Aorta (tissue), 5 donors: Measurements from ENCODE around the gene MAPK4. TPM values are rescaled to one million over a fixed set of nuclear protein-coding genes. Genes with fewer than 3 reads are reported as not detected.

Source experiments
- ATAC-seq: fragments of 200-7000 bp; cut with Tn5 transposase; one replicate; pipeline ENCODE4 v1.9.1; 2022; ENCODE audit warnings: moderate library complexity; ENCODE audit not compliant: low FRiP score
- DNase-seq, 2 donors: peaks; one replicate each; pipeline ENCODE4 v3.0.0-alpha.2; 2020
- H3K27ac ChIP-seq, 2 donors: one replicate each; pipeline ENCODE4 v1.5.1; 2013; ENCODE audit warnings: low read length in 2 of 2, mild to moderate bottlenecking in 2 of 2, moderate library complexity in 2 of 2, control low read depth in 1 of 2, inconsistent platforms in 1 of 2, low read depth in 1 of 2
- H3K27me3 ChIP-seq, 2 donors: one replicate each; pipeline ENCODE4 v1.6.1; 2013; ENCODE audit warnings: control low read depth in 1 of 2, low read length in 1 of 2, mild to moderate bottlenecking in 1 of 2, moderate library complexity in 1 of 2; ENCODE audit not compliant: insufficient read depth in 2 of 2, control insufficient read depth in 1 of 2
- H3K36me3 ChIP-seq, 2 donors: one replicate each; pipeline ENCODE4 v1.6.1; 2013; ENCODE audit warnings: control low read depth in 1 of 2, low read length in 1 of 2, mild to moderate bottlenecking in 1 of 2; ENCODE audit not compliant: insufficient read depth in 2 of 2, control insufficient read depth in 1 of 2
- H3K4me1 ChIP-seq, 2 donors: one replicate each; pipeline ENCODE4 v1.6.1; 2013; ENCODE audit warnings: low read length in 2 of 2, control low read depth in 1 of 2, mild to moderate bottlenecking in 1 of 2, moderate library complexity in 1 of 2; ENCODE audit not compliant: insufficient read depth in 2 of 2, control insufficient read depth in 1 of 2
- H3K4me3 ChIP-seq, 2 donors: one replicate each; pipeline ENCODE4 v1.5.1; 2013; ENCODE audit warnings: low read length in 2 of 2, control low read depth in 1 of 2, mild to moderate bottlenecking in 1 of 2
- H3K9me3 ChIP-seq: one replicate; pipeline ENCODE4 v1.6.1; 2013; ENCODE audit warnings: mild to moderate bottlenecking, low read length; ENCODE audit not compliant: control insufficient read depth
- WGBS, 2 donors: extraction: QIAGEN DNeasy Blood & Tissue Kit; methylation state at CpG; one replicate each; pipeline ENCODE4 v1.1.7; 2013; 5-methylcytosine and 5-hydroxymethylcytosine counted together
- intact Hi-C, 2 donors: fragments of 100-400 bp; cut with DNase I; formaldehyde crosslinking; loops; one replicate each; pipeline versions ENCODE4 v1.14.2 to v1.15.0; 2022
- polyA plus RNA-seq, 2 donors: library from polyadenylated mRNA; stranded (reverse); fragments of 200-250 nt; gene quantifications; one replicate each; pipeline ENCODE4 v1.2.3, GENCODE V29; 2013
- total RNA-seq, 2 donors: library from RNA; stranded (reverse); fragmentation: NEBNext Ultra II Directional; extraction: Animal tissue kit (Norgen Biotek cat#: 25700); gene quantifications; one replicate each; pipeline ENCODE4 v1.2.1, GENCODE V29; 2021
- donor health status: healthy with polysubstance abuse.
- donor health status: Bipolar disorder and iron deficiency.
- donor health status: DM: no; HTN: no; CAD: no.
- donor health status: DM: no; HTN: no; CAD: no.
- donor health status: DM: yes; HTN: yes; CAD: no.

Gene MAPK4
- total and polyA plus RNA-seq, 4 donors, result 1.1 to 4.2 (median 1.5) TPM

- intact Hi-C loops, result no loop called here
- ATAC-seq (no peak), DNase-seq (no peak)
- H3K36me3 ChIP-seq, result no peaks in the 10 kb centered on the region
- peaks cover 2 to 6% of the 10 kb centered on the region in 2 donors for H3K4me1 ChIP-seq
- H3K9me3 ChIP-seq, result no peaks in the 10 kb centered on the region
- H3K27ac ChIP-seq, result no peak overlapping the region
- 49 to 54% methylated on average over 4 of the region's 4 CpGs for WGBS, 2 donors
- H3K27me3 ChIP-seq, result no peaks in the 10 kb centered on the region
- no peak overlapping the region for H3K4me3 ChIP-seq
Measured at GRCh38 chr18:50623694-50624352, 63.9 kb downstream of the MAPK4 start.

- Histone ChIP-seq H3K36me3 (no peaks in the 10 kb centered on the region), H3K27me3 (no peaks in the 10 kb centered on the region), H3K9me3 (no peaks in the 10 kb centered on the region), H3K4me3 (no peak overlapping the region), H3K4me1 (peaks cover 2 to 6% of the 10 kb centered on the region in 2 donors), H3K27ac (no peak overlapping the region)
- ATAC-seq (no peak), DNase-seq (no peak)
- 95 to 96% methylated on average over 3 of the region's 3 CpGs for WGBS, 2 donors
- intact Hi-C loops, result no loop called here
Measured at GRCh38 chr18:50624981-50625380, 65.1 kb downstream of the MAPK4 start.

- intact Hi-C loops, result no loop called here
- ATAC-seq (no peak), DNase-seq (no peak)
- no peaks in the 10 kb centered on the region for H3K27me3 ChIP-seq
- H3K27ac ChIP-seq, result no peak overlapping the region
- peaks cover 1 to 2% of the 10 kb centered on the region in 2 donors for H3K4me1 ChIP-seq
- no peaks in the 10 kb centered on the region for H3K9me3 ChIP-seq
- H3K36me3 ChIP-seq, result no peaks in the 10 kb centered on the region
- 97 to 99% methylated on average over 10 of the region's 10 CpGs for WGBS, 2 donors
- H3K4me3 ChIP-seq, result no peak overlapping the region
Measured at GRCh38 chr18:50626317-50626716, 66.4 kb downstream of the MAPK4 start.

GRCh38 chr18:50627594-50628532 lies 68.0 kb downstream of the MAPK4 start:
- intact Hi-C loops, result no loop called here
- ATAC-seq, result peak; percentile 48
- H3K36me3 ChIP-seq, result no peaks in the 10 kb centered on the region
- H3K27ac ChIP-seq, result peak overlapping the region; percentile 10 to 59
- 31 to 52% methylated on average over 16 of the region's 16 CpGs for WGBS, 2 donors
- H3K9me3 ChIP-seq, result no peaks in the 10 kb centered on the region
- DNase-seq, result no peak
- no peaks in the 10 kb centered on the region for H3K27me3 ChIP-seq
- no peak overlapping the region for H3K4me3 ChIP-seq
- H3K4me1 ChIP-seq, result peaks cover 0 to 2% of the 10 kb centered on the region in 2 donors

DNA sequence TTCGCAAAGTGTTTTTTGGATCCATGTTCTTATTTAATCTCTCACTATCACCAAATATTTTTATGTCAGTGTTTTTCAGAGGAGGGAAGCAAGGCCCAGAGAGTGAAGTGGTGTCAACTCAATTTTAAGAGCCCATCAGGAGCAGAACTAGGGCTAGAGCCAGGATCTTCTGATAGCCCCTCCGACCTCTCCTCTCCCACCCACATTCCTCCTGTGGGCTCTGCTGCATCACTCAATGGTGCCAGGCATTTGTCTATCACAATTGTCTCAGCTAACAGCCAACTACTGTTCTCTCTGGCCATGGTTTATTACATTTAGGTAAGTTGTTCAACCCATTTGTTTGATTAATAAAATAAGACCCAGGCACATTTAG lies 68.6 kb downstream of the MAPK4 start:
- WGBS, 2 donors, result 27 to 50% methylated on average over 2 of the region's 2 CpGs
- ATAC-seq, result peak; percentile 12

GRCh38 chr18:50629148-50629631 lies 69.3 kb downstream of the MAPK4 start:
- WGBS, 2 donors, result 40 to 62% methylated on average over 5 of the region's 5 CpGs
- Histone ChIP-seq H3K27me3 (no peaks in the 10 kb centered on the region), H3K36me3 (no peaks in the 10 kb centered on the region), H3K9me3 (no peaks in the 10 kb centered on the region), H3K27ac (no peak overlapping the region), H3K4me1 (peaks cover 0 to 2% of the 10 kb centered on the region in 2 donors), H3K4me3 (no peak overlapping the region)
- ATAC-seq, result no peak
- intact Hi-C loops, result no loop called here
- no peak for DNase-seq

More for the DNA sequence above, 68.6 kb downstream of the MAPK4 start:
- Histone ChIP-seq H3K36me3 (no peaks in the 10 kb centered on the region), H3K4me1 (peaks cover 0 to 2% of the 10 kb centered on the region in 2 donors), H3K27ac (no peak overlapping the region), H3K9me3 (no peaks in the 10 kb centered on the region), H3K27me3 (no peaks in the 10 kb centered on the region), H3K4me3 (no peak overlapping the region)
- no peak for DNase-seq
- intact Hi-C loops, result no loop called here

DNA sequence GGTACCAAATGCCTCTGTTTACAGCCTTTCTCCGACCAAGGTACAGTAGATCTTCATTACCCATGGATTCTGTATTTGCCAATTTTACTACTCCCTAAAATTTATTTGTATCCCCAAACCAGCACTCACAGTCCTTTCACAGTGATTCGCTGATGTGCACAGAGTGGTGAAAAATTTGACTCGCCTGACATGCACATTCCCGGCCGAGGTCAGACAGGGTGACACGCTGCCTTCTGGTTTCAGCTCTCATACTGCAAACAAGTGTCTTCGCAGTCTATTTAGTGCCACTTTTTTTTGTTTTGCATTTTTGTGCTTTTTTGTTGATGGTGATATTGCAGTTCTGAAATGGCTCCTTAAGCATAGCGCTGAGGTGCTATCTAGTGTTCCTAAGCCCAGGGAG lies 71.0 kb downstream of the MAPK4 start:
- Histone ChIP-seq H3K36me3 (no peaks in the 10 kb centered on the region), H3K27ac (no peak overlapping the region), H3K27me3 (no peaks in the 10 kb centered on the region), H3K9me3 (no peaks in the 10 kb centered on the region), H3K4me3 (no peak overlapping the region), H3K4me1 (peaks cover 0 to 2% of the 10 kb centered on the region in 2 donors)
- ATAC-seq, result no peak
- no peak for DNase-seq
- intact Hi-C loops, result no loop called here
- WGBS, 2 donors, result 95 to 98% methylated on average over 8 of the region's 8 CpGs

DNA sequence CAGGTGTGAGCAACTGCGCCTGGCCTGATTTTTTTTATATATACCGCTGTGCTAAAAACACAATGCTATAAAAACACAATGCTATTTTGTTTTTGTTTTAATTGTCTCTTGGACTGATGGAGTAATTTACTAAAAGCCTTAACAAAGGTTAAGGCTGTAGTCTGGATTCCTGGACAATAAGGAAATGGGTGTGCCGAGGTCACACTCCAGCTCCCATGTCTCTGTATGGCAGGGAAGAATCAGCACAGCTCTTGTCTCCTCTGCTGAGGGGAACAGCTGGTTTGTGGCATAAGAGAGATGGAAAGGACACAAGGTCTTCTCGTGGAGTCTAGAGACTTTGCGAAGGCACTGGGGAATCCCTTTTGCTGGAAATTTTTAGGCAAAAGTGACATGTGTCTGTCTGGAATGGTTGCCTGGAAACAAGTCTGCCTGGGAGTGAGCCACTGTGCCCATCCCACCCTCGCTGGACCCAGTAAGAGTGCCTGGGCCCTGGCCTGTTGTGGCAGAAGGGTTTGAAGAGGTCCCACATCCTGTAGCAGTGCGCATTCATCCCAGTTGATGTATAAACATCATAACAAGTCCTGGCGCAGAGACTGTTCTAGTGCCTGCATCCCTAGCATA lies 73.1 kb downstream of the MAPK4 start:
- Histone ChIP-seq H3K9me3 (no peaks in the 10 kb centered on the region), H3K4me3 (no peak overlapping the region), H3K4me1 (peaks cover 2 to 4% of the 10 kb centered on the region in 2 donors), H3K27ac (no peak overlapping the region), H3K36me3 (no peaks in the 10 kb centered on the region), H3K27me3 (no peaks in the 10 kb centered on the region)
- DNase-seq, result no peak
- intact Hi-C loops, result no loop called here
- no peak for ATAC-seq
- WGBS, 2 donors, result 91 to 93% methylated on average over 8 of the region's 8 CpGs
